GM23338 (cell line): ENCODE measurements around the gene PRR14L. TPM values are rescaled to one million over a fixed set of nuclear protein-coding genes. Genes with fewer than 3 reads are reported as not detected.
"Not testable (repeated sequence)": the region's sequence is repeated elsewhere in the genome, so short reads cannot be mapped to it uniquely, and the experiment has no call there.

Experiments used
- ATAC-seq: fragments of 200-7000 bp; cut with Tn5 transposase; 3 replicates; pipeline ENCODE4 v1.9.1; 2020
- DNase-seq: peaks from one replicate; pipeline ENCODE4 v3.0.0-alpha.2; 2015; ENCODE audit warnings: low spot score
- H2AFZ ChIP-seq: fragments of 200-600 bp; sonication (generic); 2 replicates; pipeline ENCODE4 v1.8.0; 2016; ENCODE audit warnings: antibody characterized with exemption, mild to moderate bottlenecking, moderate library complexity
- H3F3A ChIP-seq: fragments of 200-600 bp; sonication (generic); replicated peaks from 2 replicates; pipeline ENCODE4 v1.8.0; 2017; ENCODE audit warnings: antibody characterized with exemption, mixed run types, low read depth
- H3K27ac ChIP-seq: fragments of 200-600 bp; sonication (generic); 2 replicates; pipeline ENCODE4 v1.6.1; 2016; ENCODE audit warnings: low read depth
- H3K27me3 ChIP-seq: fragments of 200-600 bp; sonication (generic); 2 replicates; pipeline ENCODE4 v1.8.0; 2016; ENCODE audit warnings: mild to moderate bottlenecking, mixed run types, moderate library complexity; ENCODE audit not compliant: insufficient read depth
- H3K36me3 ChIP-seq: fragments of 200-600 bp; sonication (generic); 2 replicates; pipeline ENCODE4 v1.8.0; 2016; ENCODE audit warnings: mild to moderate bottlenecking; ENCODE audit not compliant: insufficient read depth
- H3K4me1 ChIP-seq: fragments of 200-600 bp; sonication (generic); 2 replicates; pipeline ENCODE4 v1.8.0; 2016; ENCODE audit warnings: mild to moderate bottlenecking, moderate library complexity; ENCODE audit not compliant: insufficient read depth
- H3K4me2 ChIP-seq: fragments of 200-600 bp; sonication (generic); 2 replicates; pipeline ENCODE4 v1.7.1; 2017; ENCODE audit warnings: mixed run types
- H3K4me3 ChIP-seq: fragments of 200-600 bp; sonication (generic); 2 replicates; pipeline ENCODE4 v1.6.1; 2016; ENCODE audit warnings: mixed run types
- H3K79me2 ChIP-seq: fragments of 200-600 bp; sonication (generic); replicated peaks from 2 replicates; pipeline ENCODE4 v1.8.0; 2017; ENCODE audit warnings: mild to moderate bottlenecking; ENCODE audit not compliant: insufficient read depth
- H3K9me2 ChIP-seq: fragments of 200-600 bp; sonication (generic); 2 replicates; pipeline ENCODE4 v1.8.0; 2017; ENCODE audit not compliant: insufficient read depth
- H4K20me1 ChIP-seq: fragments of 200-600 bp; sonication (generic); replicated peaks from 2 replicates; pipeline ENCODE4 v1.8.0; 2017; ENCODE audit warnings: mild to moderate bottlenecking; ENCODE audit not compliant: insufficient read depth
- H3K27ac Mint-ChIP-seq: 2 replicates; pipeline ENCODE4 v1.8.0; 2020; ENCODE audit warnings: inconsistent platforms, mild to moderate bottlenecking, moderate library complexity, mixed read lengths
- H3K27me3 Mint-ChIP-seq: 3 replicates; pipeline ENCODE4 v1.8.0; 2022; ENCODE audit warnings: low read depth, mild to moderate bottlenecking, moderate library complexity, mixed read lengths, inconsistent platforms; ENCODE audit not compliant: insufficient read depth, poor library complexity
- H3K36me3 Mint-ChIP-seq: 3 replicates; pipeline ENCODE4 v1.8.0; 2021; ENCODE audit warnings: low read depth, mild to moderate bottlenecking, inconsistent platforms, moderate library complexity, mixed read lengths
- H3K4me1 Mint-ChIP-seq: 3 replicates; pipeline ENCODE4 v1.8.0; 2020; ENCODE audit warnings: mild to moderate bottlenecking, inconsistent platforms, mixed read lengths
- H3K4me3 Mint-ChIP-seq: 3 replicates; pipeline ENCODE4 v1.8.0; 2021; ENCODE audit warnings: moderate library complexity, mild to moderate bottlenecking, inconsistent platforms, mixed read lengths
- H3K9me3 Mint-ChIP-seq: 3 replicates; pipeline ENCODE4 v1.8.0; 2020; ENCODE audit warnings: moderate library complexity, mild to moderate bottlenecking, inconsistent platforms, mixed read lengths
- CREB1 ChIP-seq: fragments of 250-450 bp; sonication (Bioruptor Pico); IDR thresholded peaks from 2 replicates; pipeline ENCODE4 v1.5.0; 2020; ENCODE audit warnings: low read depth, mild to moderate bottlenecking, moderate library complexity
- NANOG ChIP-seq: IDR thresholded peaks from 2 replicates; pipeline ENCODE4 v1.6.1; 2016; ENCODE audit warnings: antibody characterized with exemption, borderline replicate concordance
- ZNF331 ChIP-seq: fragments of 250-450 bp; sonication (Bioruptor Pico); IDR thresholded peaks from 2 replicates; pipeline ENCODE4 v1.5.0; 2020; ENCODE audit warnings: low read depth, mild to moderate bottlenecking, moderate library complexity
- polyA plus RNA-seq: library from polyadenylated mRNA; unstranded; fragments of >200 nt; fragmentation: Nextera tagmentation; extraction: Ambion mirVana; gene quantifications from 2 replicates; pipeline ENCODE4 v1.2.1, GENCODE V29; 2016
- total RNA-seq: library from RNA; depleted of rRNA; stranded (reverse); fragments of >200 nt; shearing (Covaris generic); gene quantifications from 2 replicates; pipeline ENCODE4 v1.2.3, GENCODE V29; 2014
- TF ChIP-seq, protein P1 (sequence below): fragments of 250-450 bp; sonication (Bioruptor Pico); IDR thresholded peaks from 2 replicates; pipeline ENCODE4 v1.5.0; 2020; ENCODE audit warnings: mild to moderate bottlenecking, moderate library complexity
- TF ChIP-seq, protein P2 (sequence below), 2 experiments: fragments of 200-600 bp in 1 of 2; sonication (generic) in 1 of 2; conservative IDR thresholded peaks; 2 replicates each; pipeline versions ENCODE4 v1.5.1 to v1.6.1; 2016 to 2017; ENCODE audit warnings: antibody characterized with exemption in 2 of 2, low read depth in 2 of 2, mild to moderate bottlenecking in 2 of 2, moderate library complexity in 1 of 2

Gene PRR14L
- total and polyA plus RNA-seq, 2 experiments from 2014 or later: 46.3 to 54.0 TPM

DNA sequence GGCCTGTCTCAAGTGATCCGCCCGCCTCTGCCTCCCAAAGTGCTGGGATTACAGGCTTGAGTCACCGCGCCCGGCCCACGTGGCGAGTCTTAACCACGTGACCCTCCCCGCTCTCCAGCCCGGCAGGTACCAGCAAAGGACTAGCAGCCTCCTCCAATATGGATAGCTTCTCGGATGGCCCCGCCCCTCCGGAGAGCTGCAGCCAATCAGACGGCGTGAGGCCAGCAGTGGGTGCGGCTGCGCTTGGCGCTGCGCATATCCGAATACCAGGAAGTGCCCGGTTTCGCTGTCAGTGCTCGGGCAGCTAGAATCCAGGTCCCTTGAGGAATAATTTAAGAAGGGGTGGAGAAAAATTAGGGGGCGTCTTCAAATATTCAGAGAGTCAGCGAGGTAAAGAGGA lies 73.2 kb downstream of the PRR14L start:
- H2AFZ ChIP-seq: no peak overlapping the region
- no peaks in the 10 kb centered on the region for H3K27me3 ChIP-seq
- TF ChIP-seq, protein P1, sequence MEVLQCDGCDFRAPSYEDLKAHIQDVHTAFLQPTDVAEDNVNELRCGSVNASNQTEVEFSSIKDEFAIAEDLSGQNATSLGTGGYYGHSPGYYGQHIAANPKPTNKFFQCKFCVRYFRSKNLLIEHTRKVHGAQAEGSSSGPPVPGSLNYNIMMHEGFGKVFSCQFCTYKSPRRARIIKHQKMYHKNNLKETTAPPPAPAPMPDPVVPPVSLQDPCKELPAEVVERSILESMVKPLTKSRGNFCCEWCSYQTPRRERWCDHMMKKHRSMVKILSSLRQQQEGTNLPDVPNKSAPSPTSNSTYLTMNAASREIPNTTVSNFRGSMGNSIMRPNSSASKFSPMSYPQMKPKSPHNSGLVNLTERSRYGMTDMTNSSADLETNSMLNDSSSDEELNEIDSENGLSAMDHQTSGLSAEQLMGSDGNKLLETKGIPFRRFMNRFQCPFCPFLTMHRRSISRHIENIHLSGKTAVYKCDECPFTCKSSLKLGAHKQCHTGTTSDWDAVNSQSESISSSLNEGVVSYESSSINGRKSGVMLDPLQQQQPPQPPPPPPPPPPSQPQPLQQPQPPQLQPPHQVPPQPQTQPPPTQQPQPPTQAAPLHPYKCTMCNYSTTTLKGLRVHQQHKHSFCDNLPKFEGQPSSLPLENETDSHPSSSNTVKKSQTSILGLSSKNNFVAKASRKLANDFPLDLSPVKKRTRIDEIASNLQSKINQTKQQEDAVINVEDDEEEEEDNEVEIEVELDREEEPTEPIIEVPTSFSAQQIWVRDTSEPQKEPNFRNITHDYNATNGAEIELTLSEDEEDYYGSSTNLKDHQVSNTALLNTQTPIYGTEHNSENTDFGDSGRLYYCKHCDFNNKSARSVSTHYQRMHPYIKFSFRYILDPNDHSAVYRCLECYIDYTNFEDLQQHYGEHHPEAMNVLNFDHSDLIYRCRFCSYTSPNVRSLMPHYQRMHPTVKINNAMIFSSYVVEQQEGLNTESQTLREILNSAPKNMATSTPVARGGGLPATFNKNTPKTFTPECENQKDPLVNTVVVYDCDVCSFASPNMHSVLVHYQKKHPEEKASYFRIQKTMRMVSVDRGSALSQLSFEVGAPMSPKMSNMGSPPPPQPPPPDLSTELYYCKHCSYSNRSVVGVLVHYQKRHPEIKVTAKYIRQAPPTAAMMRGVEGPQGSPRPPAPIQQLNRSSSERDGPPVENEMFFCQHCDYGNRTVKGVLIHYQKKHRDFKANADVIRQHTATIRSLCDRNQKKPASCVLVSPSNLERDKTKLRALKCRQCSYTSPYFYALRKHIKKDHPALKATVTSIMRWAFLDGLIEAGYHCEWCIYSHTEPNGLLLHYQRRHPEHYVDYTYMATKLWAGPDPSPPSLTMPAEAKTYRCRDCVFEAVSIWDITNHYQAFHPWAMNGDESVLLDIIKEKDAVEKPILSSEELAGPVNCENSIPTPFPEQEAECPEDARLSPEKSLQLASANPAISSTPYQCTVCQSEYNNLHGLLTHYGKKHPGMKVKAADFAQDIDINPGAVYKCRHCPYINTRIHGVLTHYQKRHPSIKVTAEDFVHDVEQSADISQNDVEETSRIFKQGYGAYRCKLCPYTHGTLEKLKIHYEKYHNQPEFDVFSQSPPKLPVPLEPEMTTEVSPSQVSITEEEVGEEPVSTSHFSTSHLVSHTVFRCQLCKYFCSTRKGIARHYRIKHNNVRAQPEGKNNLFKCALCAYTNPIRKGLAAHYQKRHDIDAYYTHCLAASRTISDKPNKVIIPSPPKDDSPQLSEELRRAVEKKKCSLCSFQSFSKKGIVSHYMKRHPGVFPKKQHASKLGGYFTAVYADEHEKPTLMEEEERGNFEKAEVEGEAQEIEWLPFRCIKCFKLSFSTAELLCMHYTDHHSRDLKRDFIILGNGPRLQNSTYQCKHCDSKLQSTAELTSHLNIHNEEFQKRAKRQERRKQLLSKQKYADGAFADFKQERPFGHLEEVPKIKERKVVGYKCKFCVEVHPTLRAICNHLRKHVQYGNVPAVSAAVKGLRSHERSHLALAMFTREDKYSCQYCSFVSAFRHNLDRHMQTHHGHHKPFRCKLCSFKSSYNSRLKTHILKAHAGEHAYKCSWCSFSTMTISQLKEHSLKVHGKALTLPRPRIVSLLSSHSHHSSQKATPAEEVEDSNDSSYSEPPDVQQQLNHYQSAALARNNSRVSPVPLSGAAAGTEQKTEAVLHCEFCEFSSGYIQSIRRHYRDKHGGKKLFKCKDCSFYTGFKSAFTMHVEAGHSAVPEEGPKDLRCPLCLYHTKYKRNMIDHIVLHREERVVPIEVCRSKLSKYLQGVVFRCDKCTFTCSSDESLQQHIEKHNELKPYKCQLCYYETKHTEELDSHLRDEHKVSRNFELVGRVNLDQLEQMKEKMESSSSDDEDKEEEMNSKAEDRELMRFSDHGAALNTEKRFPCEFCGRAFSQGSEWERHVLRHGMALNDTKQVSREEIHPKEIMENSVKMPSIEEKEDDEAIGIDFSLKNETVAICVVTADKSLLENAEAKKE: no peak
- TF ChIP-seq ZNF331 (CRISPR knock-in tag) (no peak), CREB1 (CRISPR knock-in tag) (no peak), NANOG (no peak)
- TF ChIP-seq, protein P2, sequence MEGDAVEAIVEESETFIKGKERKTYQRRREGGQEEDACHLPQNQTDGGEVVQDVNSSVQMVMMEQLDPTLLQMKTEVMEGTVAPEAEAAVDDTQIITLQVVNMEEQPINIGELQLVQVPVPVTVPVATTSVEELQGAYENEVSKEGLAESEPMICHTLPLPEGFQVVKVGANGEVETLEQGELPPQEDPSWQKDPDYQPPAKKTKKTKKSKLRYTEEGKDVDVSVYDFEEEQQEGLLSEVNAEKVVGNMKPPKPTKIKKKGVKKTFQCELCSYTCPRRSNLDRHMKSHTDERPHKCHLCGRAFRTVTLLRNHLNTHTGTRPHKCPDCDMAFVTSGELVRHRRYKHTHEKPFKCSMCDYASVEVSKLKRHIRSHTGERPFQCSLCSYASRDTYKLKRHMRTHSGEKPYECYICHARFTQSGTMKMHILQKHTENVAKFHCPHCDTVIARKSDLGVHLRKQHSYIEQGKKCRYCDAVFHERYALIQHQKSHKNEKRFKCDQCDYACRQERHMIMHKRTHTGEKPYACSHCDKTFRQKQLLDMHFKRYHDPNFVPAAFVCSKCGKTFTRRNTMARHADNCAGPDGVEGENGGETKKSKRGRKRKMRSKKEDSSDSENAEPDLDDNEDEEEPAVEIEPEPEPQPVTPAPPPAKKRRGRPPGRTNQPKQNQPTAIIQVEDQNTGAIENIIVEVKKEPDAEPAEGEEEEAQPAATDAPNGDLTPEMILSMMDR (conservative IDR thresholded peaks at IDR 0.05; ENCODE audit: low read depth in 2 of 2): no peak
- H4K20me1 ChIP-seq: no peaks in the 10 kb centered on the region
- H3K79me2 ChIP-seq: no peaks in the 10 kb centered on the region
- ATAC-seq (peak; percentile 100), DNase-seq (peak; percentile 98)
- H3F3A ChIP-seq: no peaks in the 10 kb centered on the region
- no peaks in the 10 kb centered on the region for H3K4me1 ChIP-seq
- peak overlapping the region; percentile 44 for H3K4me3 ChIP-seq
- H3K4me2 ChIP-seq: peak overlapping the region; percentile 76
- peaks cover 12% of the 10 kb centered on the region for H3K27me3 Mint-ChIP-seq
- no peak overlapping the region for H3K27ac Mint-ChIP-seq
- no peaks in the 10 kb centered on the region for H3K36me3 Mint-ChIP-seq
- no peaks in the 10 kb centered on the region for H3K4me1 Mint-ChIP-seq
- H3K9me3 Mint-ChIP-seq: no peaks in the 10 kb centered on the region; the same call in 2 of the 3 replicates
- peaks cover 3% of the 10 kb centered on the region; the same call in 1 of the 2 replicates for H3K9me2 ChIP-seq
- no peaks in the 10 kb centered on the region for H3K36me3 ChIP-seq
- H3K27ac ChIP-seq: no peak overlapping the region
- peak overlapping the region; percentile 66 for H3K4me3 Mint-ChIP-seq

DNA sequence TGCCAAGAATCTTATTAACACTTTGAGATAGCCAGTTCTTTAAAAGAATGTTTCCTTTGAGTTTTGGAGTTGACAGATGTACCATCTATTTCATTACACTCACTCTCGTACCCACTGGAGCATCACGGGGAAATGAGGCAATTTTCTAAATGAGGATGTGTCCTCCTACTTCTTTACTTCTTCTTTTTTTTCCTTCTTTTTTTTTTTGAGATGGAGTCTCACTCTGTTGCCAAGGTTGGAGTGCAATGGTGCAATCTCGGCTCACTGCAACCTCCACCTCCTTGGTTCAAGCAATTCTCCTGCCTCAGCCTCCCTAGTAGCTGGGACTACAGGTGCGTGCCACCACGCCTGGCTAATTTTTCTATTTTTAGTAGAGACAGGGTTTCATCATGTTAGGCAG lies 75.7 kb downstream of the PRR14L start:
- not testable (repeated sequence) for H3K4me1 Mint-ChIP-seq, ATAC-seq, H3K4me1 ChIP-seq, DNase-seq, H3K36me3 ChIP-seq, H3K4me3 Mint-ChIP-seq, H2AFZ ChIP-seq, H3K36me3 Mint-ChIP-seq, H3K27ac ChIP-seq, H3K27me3 ChIP-seq, H4K20me1 ChIP-seq, H3K4me2 ChIP-seq, H3K9me3 Mint-ChIP-seq, H3K4me3 ChIP-seq, H3K9me2 ChIP-seq, H3F3A ChIP-seq, H3K79me2 ChIP-seq, H3K27ac Mint-ChIP-seq
- H3K27me3 Mint-ChIP-seq: peaks cover 10% of the 10 kb centered on the region

DNA sequence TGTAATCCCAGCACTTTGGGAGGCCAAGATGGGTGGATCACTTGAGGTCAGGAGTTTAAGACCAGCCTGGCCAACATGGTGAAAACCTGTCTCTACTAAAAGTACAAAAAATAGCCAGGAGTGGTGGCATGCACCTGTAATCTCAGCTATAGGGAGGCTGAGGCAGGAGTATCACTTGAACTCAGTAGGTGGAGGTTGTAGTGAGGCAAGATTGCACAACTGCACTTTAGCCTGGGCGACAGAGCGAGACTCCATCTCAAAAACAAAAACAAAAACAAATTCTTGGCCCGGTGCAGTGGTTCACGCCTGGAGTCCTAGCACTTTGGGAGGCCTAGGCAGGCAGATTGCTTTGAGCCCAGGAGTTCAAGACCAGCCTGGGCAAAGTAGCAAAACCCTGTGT lies 81.1 kb downstream of the PRR14L start:
- H3K9me3 Mint-ChIP-seq, H3K4me1 ChIP-seq, H3K4me1 Mint-ChIP-seq, H3K36me3 ChIP-seq, H2AFZ ChIP-seq, H3K4me2 ChIP-seq, H3K36me3 Mint-ChIP-seq, H3K79me2 ChIP-seq, H4K20me1 ChIP-seq, H3F3A ChIP-seq, H3K4me3 ChIP-seq, DNase-seq, H3K9me2 ChIP-seq, ATAC-seq, H3K4me3 Mint-ChIP-seq, H3K27ac Mint-ChIP-seq, H3K27me3 Mint-ChIP-seq, H3K27me3 ChIP-seq, H3K27ac ChIP-seq: not testable (repeated sequence)
